ENCODE results near the gene CEACAM16.

Gene CEACAM16, protein sequence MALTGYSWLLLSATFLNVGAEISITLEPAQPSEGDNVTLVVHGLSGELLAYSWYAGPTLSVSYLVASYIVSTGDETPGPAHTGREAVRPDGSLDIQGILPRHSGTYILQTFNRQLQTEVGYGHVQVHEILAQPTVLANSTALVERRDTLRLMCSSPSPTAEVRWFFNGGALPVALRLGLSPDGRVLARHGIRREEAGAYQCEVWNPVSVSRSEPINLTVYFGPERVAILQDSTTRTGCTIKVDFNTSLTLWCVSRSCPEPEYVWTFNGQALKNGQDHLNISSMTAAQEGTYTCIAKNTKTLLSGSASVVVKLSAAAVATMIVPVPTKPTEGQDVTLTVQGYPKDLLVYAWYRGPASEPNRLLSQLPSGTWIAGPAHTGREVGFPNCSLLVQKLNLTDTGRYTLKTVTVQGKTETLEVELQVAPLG

DNA sequence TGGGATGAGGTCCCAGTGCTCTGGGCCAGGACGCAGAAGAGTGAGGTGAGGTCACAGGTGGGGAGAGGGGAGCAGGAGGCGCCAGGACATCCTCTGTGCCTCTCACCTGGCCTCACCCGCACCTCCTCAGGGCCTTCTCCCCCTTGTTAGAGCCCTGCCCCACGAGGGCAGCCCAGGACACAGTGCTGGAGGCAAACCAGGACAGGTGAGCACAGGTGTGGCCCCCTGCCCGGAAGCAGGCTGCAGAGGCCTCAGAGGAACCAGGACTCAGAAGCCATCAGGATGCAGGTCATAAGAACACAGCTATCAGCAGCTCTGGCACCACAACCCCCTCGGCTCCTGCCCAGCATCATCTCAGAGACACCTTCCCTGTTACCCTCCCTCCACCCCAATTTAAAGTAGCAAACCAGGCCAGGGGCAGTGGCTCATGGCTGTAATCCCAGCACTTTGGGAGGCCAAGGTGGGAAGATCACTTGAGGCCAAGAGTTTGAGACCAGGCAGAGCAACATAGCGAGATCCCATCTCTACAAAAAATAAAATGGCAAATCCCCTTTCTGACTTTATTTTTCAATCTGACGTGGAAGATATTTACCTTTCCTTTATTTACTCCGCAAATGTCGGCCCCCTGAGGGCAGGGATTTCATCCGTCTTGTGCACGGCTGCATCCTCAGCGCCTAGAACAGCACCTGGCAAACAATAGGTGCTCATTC is at the start of gene CEACAM16:
Gene CEACAM16 (plus strand): TSS at position 660 of the 710 bp plus-strand sequence. CDS start 2,306 bp downstream, outside the sequence.
- TF ChIP-seq, protein P1, sequence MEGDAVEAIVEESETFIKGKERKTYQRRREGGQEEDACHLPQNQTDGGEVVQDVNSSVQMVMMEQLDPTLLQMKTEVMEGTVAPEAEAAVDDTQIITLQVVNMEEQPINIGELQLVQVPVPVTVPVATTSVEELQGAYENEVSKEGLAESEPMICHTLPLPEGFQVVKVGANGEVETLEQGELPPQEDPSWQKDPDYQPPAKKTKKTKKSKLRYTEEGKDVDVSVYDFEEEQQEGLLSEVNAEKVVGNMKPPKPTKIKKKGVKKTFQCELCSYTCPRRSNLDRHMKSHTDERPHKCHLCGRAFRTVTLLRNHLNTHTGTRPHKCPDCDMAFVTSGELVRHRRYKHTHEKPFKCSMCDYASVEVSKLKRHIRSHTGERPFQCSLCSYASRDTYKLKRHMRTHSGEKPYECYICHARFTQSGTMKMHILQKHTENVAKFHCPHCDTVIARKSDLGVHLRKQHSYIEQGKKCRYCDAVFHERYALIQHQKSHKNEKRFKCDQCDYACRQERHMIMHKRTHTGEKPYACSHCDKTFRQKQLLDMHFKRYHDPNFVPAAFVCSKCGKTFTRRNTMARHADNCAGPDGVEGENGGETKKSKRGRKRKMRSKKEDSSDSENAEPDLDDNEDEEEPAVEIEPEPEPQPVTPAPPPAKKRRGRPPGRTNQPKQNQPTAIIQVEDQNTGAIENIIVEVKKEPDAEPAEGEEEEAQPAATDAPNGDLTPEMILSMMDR (IDR thresholded peaks at IDR 0.05; ENCODE audit: unreplicated experiment in 3 of 3) = no peak
- no peak within 1 kb of the TSS for H3K4me3 Mint-ChIP-seq

DNA sequence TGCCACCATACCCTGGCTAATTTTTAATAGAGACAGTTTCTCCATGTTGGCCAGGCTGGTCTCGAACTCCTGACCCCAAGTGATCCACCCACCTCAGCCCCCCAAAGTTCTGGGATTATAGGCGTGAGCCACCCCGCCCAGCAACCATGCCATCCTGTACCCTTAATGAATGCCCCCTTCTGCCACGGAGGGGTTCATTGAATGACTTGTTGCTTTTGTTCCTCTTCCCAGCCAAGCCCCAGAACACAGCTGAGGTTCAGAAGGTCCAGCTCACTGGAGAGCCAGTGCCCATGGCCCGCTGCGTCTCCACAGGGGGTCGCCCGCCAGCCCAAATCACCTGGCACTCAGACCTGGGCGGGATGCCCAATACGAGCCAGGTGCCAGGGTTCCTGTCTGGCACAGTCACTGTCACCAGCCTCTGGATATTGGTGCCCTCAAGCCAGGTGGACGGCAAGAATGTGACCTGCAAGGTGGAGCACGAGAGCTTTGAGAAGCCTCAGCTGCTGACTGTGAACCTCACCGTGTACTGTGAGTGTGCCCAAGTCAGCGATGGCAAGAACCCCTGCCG is 49.3 kb upstream of the CEACAM16 start:
- H3K9me3 Mint-ChIP-seq = no peaks in the 10 kb centered on the region
- H3K4me3 Mint-ChIP-seq = no peak overlapping the region
- H3K36me3 Mint-ChIP-seq (ENCODE audit: low read depth) = peaks cover 32% of the 10 kb centered on the region
- H3K27me3 Mint-ChIP-seq (ENCODE audit: low read depth) = no peaks in the 10 kb centered on the region
- no peak overlapping the region for H3K27ac Mint-ChIP-seq
- H3K4me1 Mint-ChIP-seq = peaks cover 11% of the 10 kb centered on the region
- TF ChIP-seq, protein P1 (IDR thresholded peaks at IDR 0.05; ENCODE audit: unreplicated experiment in 3 of 3) = no peak

More for the DNA sequence above, at the start of gene CEACAM16:
- Mint-ChIP-seq H3K27me3 (ENCODE audit: low read depth) (peaks cover 10% of the 10 kb centered on the region), H3K27ac (no peak within 1 kb of the TSS), H3K9me3 (no peaks in the 10 kb centered on the region), H3K4me1 (peaks cover 9% of the 10 kb centered on the region), H3K36me3 (ENCODE audit: low read depth) (no peaks in the 10 kb centered on the region)

DNA sequence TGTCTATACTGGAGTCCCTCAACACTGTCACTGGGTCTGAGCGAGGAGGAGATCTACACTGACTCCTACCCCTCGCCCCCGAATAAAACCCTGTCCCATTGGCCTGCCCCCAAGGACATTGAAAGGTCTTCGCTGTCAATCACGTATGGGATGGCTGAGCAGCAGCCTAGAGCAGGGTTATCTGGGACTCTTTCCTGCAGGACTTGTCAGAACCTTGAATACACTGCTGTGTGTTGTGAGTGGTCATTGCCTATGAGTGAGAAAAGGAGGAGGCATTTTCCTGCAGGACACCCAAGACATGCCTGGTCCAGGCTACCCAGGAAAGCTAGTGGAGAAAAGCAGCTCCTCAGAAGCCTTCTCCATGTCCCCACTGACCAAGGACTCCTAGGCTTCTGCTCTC is 45.6 kb upstream of the CEACAM16 start:
- Mint-ChIP-seq H3K27ac (no peak overlapping the region), H3K36me3 (ENCODE audit: low read depth) (peaks cover 60% of the 10 kb centered on the region), H3K27me3 (ENCODE audit: low read depth) (no peaks in the 10 kb centered on the region), H3K4me3 (no peak overlapping the region), H3K9me3 (no peaks in the 10 kb centered on the region), H3K4me1 (peaks cover 5% of the 10 kb centered on the region)
- TF ChIP-seq, protein P1 (IDR thresholded peaks at IDR 0.05; ENCODE audit: unreplicated experiment in 3 of 3) = no peak

DNA sequence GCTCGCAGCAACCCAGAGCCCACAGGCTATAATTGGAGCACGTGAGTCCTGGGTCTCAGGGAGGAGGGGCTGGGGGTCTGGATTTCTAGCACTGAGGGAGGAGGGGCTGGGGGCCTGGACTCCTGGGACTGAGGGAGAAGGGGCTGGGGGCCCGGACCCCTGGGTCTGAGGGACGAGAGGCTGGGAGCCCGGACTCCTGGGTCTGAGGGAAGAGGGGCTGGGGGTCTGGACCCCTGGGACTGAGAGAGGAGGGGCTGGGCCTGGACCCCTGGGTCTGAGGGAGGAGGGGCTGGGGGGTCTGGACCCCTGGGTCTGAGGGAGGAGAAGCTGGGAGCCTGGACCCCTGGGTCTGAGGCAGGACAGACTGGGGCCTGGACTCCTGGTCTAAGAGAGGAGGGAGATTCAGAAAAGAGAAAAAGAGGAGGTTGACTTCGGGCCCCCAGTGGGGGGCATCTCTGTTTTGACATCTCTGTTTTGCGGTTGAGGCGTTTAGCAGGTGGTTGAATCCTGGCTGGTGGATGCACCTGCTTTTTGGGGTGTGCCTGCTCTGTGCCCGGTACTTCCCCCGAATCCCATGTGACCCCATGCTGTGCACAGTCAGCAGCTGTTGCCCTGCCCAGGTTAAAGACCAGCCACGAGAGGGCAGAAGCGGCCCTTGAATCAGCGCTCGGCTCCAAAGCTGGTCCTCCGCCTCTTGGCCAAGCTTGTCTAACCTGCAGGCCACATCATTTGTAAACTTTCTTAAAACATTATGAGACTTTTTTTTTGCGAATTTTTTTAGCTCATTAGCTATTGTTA is 44.8 kb upstream of the CEACAM16 start:
- Mint-ChIP-seq H3K9me3 (no peaks in the 10 kb centered on the region), H3K4me3 (no peak overlapping the region), H3K4me1 (no peaks in the 10 kb centered on the region), H3K36me3 (ENCODE audit: low read depth) (peaks cover 63% of the 10 kb centered on the region), H3K27ac (no peak overlapping the region), H3K27me3 (ENCODE audit: low read depth) (no peaks in the 10 kb centered on the region)
- TF ChIP-seq, protein P1 (IDR thresholded peaks at IDR 0.05; ENCODE audit: unreplicated experiment in 3 of 3) = peak; percentile 31 to 55 (median 39)

DNA sequence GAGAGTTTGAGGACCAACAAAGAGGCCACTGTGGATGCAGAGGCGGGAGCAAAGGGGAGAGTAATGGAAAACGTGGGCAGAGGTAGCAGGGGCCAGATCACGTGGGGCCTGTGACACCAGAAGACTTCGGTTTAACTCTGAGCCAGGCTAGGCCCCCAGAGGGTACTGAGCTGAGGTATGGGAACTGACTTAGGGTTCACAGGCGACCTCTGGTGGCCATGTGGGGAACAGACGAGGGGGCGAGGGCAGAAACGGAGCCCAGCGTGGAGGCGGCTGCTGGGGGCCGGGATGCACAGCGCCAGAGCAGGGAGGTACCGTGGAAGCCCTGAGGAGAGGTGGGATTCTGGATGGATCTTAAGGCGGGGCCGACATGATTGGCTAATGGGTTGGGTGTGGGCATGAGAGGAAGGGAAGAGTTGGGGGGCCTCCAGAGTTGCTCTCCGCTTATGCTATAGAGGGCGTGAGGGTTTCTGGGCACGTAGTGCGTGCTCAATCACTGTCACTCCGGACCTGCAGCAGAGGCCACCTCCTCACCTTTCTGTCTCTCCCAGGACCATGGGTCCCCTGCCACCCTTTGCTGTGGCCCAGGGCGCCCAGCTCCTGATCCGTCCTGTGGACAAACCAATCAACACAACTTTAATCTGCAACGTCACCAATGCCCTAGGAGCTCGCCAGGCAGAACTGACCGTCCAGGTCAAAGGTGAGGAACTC is 41.6 kb upstream of the CEACAM16 start:
- Mint-ChIP-seq H3K27me3 (ENCODE audit: low read depth) (no peaks in the 10 kb centered on the region), H3K4me1 (peaks cover 8% of the 10 kb centered on the region), H3K36me3 (ENCODE audit: low read depth) (peaks cover 55% of the 10 kb centered on the region), H3K27ac (no peak overlapping the region), H3K4me3 (no peak overlapping the region), H3K9me3 (no peaks in the 10 kb centered on the region)
- TF ChIP-seq, protein P1 (IDR thresholded peaks at IDR 0.05; ENCODE audit: unreplicated experiment in 3 of 3) = peak; percentile 81 to 87 (median 84)
